Measurements from ENCODE around the gene NLRC3.

DNA sequence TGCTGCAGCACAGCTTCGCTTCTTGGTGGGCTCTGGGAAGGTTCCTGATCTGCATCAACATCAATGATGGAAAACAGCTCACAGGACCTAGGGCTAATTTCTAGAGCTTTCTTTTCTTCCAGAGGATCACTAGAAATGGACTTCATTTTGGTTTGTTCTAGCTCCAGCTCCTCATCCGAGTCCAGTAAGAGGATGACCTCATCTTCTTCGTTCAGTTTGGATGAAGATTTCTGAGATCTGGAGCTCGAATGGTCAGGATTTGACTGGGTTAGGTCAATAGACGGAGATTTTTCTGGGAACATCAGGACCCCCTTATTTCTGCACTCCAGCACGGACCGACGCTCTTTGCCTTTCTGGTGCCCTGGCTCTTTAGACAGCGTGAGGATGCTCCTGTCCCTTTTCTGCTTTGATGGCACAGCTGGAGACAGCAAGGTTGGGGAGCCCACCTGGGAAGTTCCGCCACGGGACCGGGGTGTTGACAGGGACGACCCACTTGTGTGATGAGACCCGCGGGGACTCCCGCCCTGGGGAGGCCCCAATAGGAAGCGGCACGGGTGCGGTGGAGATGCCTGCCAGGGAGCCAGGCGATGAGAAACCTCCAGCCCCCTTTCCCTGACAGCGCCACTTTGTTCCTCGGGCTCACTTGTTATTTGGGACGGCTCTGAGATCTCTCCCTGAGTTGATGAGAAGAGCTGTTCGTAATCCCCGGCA is 12.9 kb upstream of the NLRC3 start:
- TF ChIP-seq, protein P1, sequence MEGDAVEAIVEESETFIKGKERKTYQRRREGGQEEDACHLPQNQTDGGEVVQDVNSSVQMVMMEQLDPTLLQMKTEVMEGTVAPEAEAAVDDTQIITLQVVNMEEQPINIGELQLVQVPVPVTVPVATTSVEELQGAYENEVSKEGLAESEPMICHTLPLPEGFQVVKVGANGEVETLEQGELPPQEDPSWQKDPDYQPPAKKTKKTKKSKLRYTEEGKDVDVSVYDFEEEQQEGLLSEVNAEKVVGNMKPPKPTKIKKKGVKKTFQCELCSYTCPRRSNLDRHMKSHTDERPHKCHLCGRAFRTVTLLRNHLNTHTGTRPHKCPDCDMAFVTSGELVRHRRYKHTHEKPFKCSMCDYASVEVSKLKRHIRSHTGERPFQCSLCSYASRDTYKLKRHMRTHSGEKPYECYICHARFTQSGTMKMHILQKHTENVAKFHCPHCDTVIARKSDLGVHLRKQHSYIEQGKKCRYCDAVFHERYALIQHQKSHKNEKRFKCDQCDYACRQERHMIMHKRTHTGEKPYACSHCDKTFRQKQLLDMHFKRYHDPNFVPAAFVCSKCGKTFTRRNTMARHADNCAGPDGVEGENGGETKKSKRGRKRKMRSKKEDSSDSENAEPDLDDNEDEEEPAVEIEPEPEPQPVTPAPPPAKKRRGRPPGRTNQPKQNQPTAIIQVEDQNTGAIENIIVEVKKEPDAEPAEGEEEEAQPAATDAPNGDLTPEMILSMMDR (conservative IDR thresholded peaks at IDR 0.05; ENCODE audit: low read depth, low read length), result no peak
- no peak for TF ChIP-seq EZH2 (IDR thresholded peaks at IDR 0.05; ENCODE audit: low read length, unreplicated experiment)

All from PC-3 (cell line).